Measurements from ENCODE around the gene NRL. TPM values are rescaled to one million over a fixed set of nuclear protein-coding genes. Genes with fewer than 3 reads are reported as not detected.

NRL gene
- total and polyA plus RNA-seq, 4 donors = 1.5 to 3.2 (median 2.8) TPM

DNA sequence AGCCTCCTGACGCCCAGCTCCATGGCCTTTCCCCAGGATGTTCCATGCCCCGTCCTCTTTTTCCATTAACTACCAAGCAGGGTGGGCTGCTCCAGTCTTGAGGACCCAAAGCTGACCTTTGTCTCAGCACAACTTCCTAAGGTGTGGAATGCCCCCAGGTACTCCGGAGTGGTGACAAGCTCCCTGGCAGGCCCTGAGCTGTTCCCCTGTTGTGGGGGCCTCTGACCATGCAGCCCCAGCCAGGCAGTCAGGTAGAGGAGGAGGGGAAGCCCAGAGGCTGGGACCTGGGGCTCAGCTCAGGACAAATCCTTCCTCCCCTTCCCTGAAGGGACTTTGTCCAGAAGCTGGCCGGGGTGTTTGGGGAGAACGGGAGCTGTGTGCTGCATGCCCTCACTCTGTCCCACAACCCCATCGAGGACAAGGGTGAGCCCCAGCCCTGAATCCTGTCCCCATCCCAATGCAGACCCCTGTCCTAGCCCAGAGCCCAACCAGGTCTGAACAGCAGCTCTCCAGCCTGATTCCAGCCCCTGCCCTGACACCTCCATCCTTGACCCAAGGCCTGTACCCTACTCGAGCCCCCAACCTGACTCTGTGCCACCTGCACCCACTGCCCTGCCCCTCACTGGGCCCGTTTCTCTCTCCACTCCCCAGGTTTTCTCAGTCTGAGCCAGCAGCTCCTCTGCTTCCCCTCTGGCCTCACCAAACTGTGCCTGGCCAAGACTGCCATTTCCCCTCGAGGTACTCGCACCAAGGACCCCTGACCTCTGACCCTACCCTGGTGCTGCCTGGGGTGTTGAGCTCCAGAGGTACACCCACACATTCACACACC, 58.6 kb downstream of the NRL start:
- H3K27ac ChIP-seq (ENCODE audit: low read depth in 1 of 2, low read length in 2 of 2) = no peak overlapping the region
- no peak for DNase-seq (ENCODE audit: low spot score)
- no peak overlapping the region for H3K9ac ChIP-seq (ENCODE audit: low read depth in 1 of 2, low read length in 2 of 2)
- peaks cover 19 to 60% (median 40%) of the 10 kb centered on the region in 4 donors for H3K4me1 ChIP-seq (ENCODE audit: control insufficient read depth in 4 of 4, insufficient read depth in 4 of 4, low read length in 3 of 4)
- H3K9me3 ChIP-seq (ENCODE audit: control insufficient read depth in 4 of 4, low read length in 3 of 4) = no peaks in the 10 kb centered on the region
- H3K27me3 ChIP-seq (ENCODE audit: control insufficient read depth in 4 of 4, insufficient read depth in 4 of 4, low read length in 3 of 4) = no peaks in the 10 kb centered on the region
- no peak overlapping the region for H3K4me3 ChIP-seq (ENCODE audit: low read depth in 1 of 3, low read length in 3 of 3)
- TF ChIP-seq, protein P1, sequence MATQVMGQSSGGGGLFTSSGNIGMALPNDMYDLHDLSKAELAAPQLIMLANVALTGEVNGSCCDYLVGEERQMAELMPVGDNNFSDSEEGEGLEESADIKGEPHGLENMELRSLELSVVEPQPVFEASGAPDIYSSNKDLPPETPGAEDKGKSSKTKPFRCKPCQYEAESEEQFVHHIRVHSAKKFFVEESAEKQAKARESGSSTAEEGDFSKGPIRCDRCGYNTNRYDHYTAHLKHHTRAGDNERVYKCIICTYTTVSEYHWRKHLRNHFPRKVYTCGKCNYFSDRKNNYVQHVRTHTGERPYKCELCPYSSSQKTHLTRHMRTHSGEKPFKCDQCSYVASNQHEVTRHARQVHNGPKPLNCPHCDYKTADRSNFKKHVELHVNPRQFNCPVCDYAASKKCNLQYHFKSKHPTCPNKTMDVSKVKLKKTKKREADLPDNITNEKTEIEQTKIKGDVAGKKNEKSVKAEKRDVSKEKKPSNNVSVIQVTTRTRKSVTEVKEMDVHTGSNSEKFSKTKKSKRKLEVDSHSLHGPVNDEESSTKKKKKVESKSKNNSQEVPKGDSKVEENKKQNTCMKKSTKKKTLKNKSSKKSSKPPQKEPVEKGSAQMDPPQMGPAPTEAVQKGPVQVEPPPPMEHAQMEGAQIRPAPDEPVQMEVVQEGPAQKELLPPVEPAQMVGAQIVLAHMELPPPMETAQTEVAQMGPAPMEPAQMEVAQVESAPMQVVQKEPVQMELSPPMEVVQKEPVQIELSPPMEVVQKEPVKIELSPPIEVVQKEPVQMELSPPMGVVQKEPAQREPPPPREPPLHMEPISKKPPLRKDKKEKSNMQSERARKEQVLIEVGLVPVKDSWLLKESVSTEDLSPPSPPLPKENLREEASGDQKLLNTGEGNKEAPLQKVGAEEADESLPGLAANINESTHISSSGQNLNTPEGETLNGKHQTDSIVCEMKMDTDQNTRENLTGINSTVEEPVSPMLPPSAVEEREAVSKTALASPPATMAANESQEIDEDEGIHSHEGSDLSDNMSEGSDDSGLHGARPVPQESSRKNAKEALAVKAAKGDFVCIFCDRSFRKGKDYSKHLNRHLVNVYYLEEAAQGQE (IDR thresholded peaks at IDR 0.05) = no peak
- TF ChIP-seq HNF4A (conservative IDR thresholded peaks at IDR 0.05) (no peak), TAF1 (conservative IDR thresholded peaks at IDR 0.05) (no peak), YY1 (IDR thresholded peaks at IDR 0.05) (no peak), NR2F2 (IDR thresholded peaks at IDR 0.05) (no peak), FOXA2 (IDR thresholded peaks at IDR 0.05) (no peak), RAD21 (IDR thresholded peaks at IDR 0.05) (no peak), FOXA1 (IDR thresholded peaks at IDR 0.05) (no peak), JUND (IDR thresholded peaks at IDR 0.05) (no peak), RXRA (IDR thresholded peaks at IDR 0.05) (no peak), HNF4G (IDR thresholded peaks at IDR 0.05) (no peak), EGR1 (IDR thresholded peaks at IDR 0.05; ENCODE audit: low read depth in 2 of 2) (no peak)
- TF ChIP-seq, protein P2, sequence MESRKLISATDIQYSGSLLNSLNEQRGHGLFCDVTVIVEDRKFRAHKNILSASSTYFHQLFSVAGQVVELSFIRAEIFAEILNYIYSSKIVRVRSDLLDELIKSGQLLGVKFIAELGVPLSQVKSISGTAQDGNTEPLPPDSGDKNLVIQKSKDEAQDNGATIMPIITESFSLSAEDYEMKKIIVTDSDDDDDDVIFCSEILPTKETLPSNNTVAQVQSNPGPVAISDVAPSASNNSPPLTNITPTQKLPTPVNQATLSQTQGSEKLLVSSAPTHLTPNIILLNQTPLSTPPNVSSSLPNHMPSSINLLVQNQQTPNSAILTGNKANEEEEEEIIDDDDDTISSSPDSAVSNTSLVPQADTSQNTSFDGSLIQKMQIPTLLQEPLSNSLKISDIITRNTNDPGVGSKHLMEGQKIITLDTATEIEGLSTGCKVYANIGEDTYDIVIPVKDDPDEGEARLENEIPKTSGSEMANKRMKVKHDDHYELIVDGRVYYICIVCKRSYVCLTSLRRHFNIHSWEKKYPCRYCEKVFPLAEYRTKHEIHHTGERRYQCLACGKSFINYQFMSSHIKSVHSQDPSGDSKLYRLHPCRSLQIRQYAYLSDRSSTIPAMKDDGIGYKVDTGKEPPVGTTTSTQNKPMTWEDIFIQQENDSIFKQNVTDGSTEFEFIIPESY (IDR thresholded peaks at IDR 0.05) = no peak
- TF ChIP-seq, protein P3, sequence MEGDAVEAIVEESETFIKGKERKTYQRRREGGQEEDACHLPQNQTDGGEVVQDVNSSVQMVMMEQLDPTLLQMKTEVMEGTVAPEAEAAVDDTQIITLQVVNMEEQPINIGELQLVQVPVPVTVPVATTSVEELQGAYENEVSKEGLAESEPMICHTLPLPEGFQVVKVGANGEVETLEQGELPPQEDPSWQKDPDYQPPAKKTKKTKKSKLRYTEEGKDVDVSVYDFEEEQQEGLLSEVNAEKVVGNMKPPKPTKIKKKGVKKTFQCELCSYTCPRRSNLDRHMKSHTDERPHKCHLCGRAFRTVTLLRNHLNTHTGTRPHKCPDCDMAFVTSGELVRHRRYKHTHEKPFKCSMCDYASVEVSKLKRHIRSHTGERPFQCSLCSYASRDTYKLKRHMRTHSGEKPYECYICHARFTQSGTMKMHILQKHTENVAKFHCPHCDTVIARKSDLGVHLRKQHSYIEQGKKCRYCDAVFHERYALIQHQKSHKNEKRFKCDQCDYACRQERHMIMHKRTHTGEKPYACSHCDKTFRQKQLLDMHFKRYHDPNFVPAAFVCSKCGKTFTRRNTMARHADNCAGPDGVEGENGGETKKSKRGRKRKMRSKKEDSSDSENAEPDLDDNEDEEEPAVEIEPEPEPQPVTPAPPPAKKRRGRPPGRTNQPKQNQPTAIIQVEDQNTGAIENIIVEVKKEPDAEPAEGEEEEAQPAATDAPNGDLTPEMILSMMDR (IDR thresholded peaks at IDR 0.05; ENCODE audit: low read depth, low read length, missing input control) = no peak
- no peaks in the 10 kb centered on the region for H3K36me3 ChIP-seq (ENCODE audit: control insufficient read depth in 4 of 4, insufficient read depth in 3 of 4, low read depth in 1 of 4, low read length in 3 of 4)
- 70% methylated on average over 10 of the region's 10 CpGs for WGBS

DNA sequence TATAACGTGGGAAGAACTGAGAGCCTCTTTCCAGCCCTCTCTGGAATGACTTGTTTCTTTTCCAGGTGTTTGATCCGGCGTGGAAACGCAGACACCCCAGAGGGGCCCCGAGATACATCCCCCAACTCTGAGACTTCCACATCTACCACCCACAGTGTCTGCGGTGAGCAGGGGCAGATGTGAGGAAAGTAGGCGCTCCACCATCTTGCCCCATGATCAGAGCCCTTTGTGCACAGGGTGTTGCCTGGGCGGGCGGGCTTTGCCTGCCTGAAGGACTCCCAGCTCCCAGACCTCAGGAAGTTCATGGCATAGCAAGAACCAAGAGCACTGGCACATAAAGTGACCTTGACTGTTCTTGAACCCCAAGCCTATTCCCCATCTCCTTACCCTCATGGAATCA, 60.1 kb downstream of the NRL start:
- DNase-seq (ENCODE audit: low spot score) = no peak
- no peak overlapping the region for H3K27ac ChIP-seq (ENCODE audit: low read depth in 1 of 2, low read length in 2 of 2)

More for the DNA sequence above, 60.1 kb downstream of the NRL start:
- TF ChIP-seq RAD21 (IDR thresholded peaks at IDR 0.05) (no peak), HNF4A (conservative IDR thresholded peaks at IDR 0.05) (no peak), TAF1 (conservative IDR thresholded peaks at IDR 0.05) (no peak)
- TF ChIP-seq, protein P2 (IDR thresholded peaks at IDR 0.05) = no peak
- TF ChIP-seq, protein P4, sequence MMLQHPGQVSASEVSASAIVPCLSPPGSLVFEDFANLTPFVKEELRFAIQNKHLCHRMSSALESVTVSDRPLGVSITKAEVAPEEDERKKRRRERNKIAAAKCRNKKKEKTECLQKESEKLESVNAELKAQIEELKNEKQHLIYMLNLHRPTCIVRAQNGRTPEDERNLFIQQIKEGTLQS (IDR thresholded peaks at IDR 0.05) = no peak
- TF ChIP-seq, protein P3 (IDR thresholded peaks at IDR 0.05; ENCODE audit: low read depth, low read length, missing input control) = no peak
- no peak overlapping the region for H3K9ac ChIP-seq (ENCODE audit: low read depth in 1 of 2, low read length in 2 of 2)
- H3K4me3 ChIP-seq (ENCODE audit: low read depth in 1 of 3, low read length in 3 of 3) = no peak overlapping the region
- H3K4me1 ChIP-seq (ENCODE audit: control insufficient read depth in 4 of 4, insufficient read depth in 4 of 4, low read length in 3 of 4) = peaks cover 10 to 47% (median 31%) of the 10 kb centered on the region in 4 donors
- no peaks in the 10 kb centered on the region for H3K9me3 ChIP-seq (ENCODE audit: control insufficient read depth in 4 of 4, low read length in 3 of 4)
- 98% methylated on average over 9 of the region's 9 CpGs for WGBS
- no peaks in the 10 kb centered on the region for H3K27me3 ChIP-seq (ENCODE audit: control insufficient read depth in 4 of 4, insufficient read depth in 4 of 4, low read length in 3 of 4)
- no peaks in the 10 kb centered on the region for H3K36me3 ChIP-seq (ENCODE audit: control insufficient read depth in 4 of 4, insufficient read depth in 3 of 4, low read depth in 1 of 4, low read length in 3 of 4)
